Fibroblast of skin of right quadriceps (primary cell): Measurements from ENCODE around the gene TACR2.

Source experiments
- DNase-seq: peaks from one replicate; pipeline ENCODE4 v3.0.0-alpha.2; 2013

Gene TACR2

DNA sequence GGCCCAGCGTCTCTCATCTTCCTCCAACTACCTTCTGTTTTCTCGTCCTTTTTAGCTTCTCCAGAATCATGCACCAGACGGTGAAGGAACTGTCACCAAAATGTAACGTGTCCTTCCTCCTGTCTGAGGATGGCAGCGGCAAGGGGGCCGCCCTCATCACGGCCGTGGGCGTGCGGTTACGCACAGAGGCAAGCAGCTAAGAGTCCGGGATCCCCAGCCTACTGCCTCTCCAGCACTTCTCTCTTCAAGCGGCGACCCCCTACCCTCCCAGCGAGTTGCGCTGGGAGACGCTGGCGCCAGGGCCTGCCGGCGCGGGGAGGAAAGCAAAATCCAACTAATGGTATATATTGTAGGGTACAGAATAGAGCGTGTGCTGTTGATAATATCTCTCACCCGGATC is 15.8 kb downstream of the TACR2 start:
- no peak for DNase-seq

DNA sequence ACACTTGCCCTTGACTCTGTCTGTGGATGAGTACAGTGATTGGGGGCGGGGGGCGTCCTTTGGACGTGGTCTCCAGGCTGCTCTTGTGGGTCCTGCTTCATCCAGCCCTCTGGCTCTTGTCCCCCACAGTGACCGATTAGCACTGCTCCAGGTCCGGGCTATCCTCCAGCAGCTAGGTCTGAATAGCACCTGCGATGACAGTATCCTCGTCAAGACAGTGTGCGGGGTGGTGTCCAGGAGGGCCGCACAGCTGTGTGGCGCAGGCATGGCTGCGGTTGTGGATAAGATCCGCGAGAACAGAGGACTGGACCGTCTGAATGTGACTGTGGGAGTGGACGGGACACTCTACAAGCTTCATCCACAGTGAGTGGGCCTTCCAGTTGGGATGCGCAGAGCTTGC is 18.3 kb downstream of the TACR2 start:
- DNase-seq: no peak

DNA sequence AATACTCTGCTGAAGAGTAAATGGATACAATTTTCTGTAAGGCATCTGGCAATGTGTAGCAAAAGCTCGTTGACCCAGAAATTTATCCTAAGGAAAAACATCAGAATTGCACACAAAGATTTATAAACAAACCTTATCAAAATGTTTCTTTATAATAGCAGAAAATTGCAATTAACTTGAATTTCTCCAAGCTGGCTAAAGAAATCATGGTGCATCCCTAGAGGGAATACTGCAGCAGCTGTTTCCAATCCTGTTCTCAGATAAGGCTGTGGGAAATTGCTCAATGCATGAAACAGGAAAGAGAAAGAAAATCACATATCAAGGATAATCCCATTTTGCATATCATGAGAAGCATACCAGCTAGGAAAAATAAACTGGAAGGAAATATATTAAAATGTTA is 18.7 kb downstream of the TACR2 start:
- DNase-seq: peak; percentile 14

DNA sequence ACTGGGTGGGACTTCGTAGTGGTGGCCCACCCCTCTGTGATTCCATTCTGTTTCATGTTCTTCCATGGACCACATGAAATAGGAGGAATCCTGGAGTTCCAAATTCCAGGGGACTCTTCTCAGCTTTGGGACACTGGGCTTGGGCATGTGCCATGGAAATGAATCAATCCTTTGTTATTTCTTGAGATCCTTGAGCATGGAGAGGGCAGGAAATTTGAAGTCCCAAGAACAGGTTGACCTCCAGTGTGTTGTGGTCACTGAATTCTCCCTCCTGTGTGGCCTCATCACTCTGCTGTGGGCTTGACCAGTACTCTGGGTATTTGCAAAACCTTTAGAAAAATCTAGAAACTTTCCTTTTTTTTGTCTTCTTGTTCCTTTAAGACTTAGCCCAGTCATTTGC is 22.7 kb downstream of the TACR2 start:
- DNase-seq: no peak

DNA sequence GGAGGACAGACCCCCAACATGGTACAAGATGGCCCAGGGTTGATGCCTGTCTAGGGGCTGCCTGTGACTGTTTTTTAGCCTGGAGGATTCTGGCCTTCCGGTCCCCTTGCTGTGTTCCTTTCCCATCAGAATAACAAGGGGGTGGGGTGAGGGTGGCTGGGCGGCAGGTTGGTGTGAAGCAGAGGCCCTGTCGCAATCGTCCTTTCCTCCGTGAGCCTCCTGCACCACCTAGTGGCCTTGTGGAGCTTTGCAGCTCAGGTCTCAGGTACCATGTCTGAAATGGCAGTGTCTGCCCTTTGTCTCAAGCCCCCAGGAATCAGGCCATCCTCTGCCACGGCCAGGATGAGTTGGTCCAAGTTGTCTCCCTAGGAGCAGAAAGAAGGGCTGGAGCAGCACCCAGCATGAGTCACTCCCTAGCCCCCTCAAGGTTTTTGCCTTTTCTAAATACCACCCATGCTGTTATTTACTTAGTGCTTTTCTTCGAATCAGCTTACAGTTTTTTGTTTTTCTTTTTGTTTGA is 24.2 kb downstream of the TACR2 start:
- peak; percentile 75 for DNase-seq

GRCh38 chr10:69391158-69391557 is 25.6 kb downstream of the TACR2 start:
- DNase-seq: no peak

DNA sequence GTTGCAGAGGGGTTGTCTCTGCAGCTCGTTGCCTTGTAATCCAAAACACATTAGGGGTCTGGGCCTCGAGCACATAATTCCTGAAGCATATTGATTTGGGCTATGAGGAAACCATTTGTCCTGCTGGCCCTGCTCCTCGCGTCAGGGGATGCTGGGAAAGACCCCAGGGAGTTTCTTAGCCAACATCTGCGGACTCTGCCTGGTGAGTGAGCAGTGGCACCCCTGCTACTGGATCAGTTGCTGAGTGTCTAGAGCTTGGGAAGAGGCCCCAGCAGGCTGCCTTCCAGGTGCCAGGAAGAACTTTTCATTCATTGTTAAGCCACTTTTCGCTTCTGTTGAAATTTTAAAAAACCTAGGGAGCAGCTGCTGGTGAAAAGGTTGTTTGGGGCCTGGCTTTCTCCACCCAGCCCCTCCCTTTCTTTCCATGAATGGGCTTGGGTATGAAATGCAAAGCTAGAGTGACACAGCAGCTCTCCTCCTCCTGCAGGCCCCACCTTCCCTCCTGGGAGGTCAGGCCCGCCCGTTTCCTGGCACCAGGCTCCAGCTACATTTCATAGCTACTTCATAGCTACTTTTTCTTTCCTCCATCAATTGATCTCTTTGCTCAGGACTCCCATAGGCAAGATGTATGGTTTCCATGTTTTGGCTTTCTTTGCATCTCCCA is 26.8 kb downstream of the TACR2 start:
- DNase-seq: peak; percentile 49

DNA sequence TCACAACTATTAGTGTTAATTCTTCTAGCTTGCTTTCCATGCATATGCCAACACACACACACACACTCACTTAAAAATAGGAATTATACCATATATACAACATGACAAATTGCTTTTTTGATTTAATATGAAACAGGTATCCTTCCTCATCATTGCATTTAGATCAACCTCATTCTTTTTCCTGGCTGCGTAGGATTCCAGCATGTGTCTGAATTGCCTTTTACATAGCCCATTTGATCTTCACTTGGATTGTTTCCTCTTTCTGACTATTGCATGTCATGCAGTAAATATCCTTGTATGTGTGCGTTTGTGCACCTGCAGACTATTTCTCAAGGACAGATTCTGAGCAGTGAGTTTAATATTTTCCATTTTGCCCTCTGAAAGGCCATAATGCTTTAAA is 28.2 kb downstream of the TACR2 start:
- no peak for DNase-seq

DNA sequence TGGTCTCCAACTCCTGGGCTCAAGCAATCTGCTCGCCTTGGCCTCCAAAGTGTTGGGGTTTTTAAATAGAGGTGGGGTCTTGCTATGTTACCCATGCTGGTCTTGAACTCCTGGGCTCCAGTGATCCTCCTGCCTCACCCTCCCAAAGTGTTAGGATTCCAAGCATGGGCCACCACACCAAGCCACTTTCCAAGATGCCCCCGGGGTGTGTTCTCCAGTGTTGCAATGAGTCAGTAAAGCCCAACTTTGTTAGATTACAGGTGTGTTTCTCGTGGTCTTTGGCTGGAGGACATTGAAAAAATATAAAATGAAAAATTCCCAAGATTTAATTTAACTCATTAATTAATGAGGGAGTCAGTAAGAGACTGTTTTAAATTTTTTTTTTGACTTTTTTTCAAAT is 29.2 kb downstream of the TACR2 start:
- DNase-seq: no peak

- DNase-seq: no peak
Observed at GRCh38 chr10:69385454-69386350, 31.0 kb downstream of the TACR2 start.

DNA sequence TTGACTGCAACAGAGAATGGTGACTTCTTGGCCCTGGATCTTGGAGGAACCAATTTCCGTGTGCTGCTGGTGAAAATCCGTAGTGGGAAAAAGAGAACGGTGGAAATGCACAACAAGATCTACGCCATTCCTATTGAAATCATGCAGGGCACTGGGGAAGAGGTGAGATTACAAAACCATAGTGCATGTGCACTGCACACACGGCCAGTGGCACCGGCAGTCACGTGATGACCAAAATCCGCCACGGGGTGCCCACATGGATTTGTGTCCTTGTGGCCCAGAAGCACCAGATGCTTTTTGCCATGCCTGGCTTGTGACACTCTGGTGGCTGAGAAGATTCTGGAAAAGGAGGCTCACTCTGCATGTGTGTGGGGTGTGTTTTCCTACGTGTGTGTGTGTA is 32.4 kb downstream of the TACR2 start:
- no peak for DNase-seq

GRCh38 chr10:69383558-69383957 is 33.2 kb downstream of the TACR2 start:
- peak; percentile 27 for DNase-seq

DNA sequence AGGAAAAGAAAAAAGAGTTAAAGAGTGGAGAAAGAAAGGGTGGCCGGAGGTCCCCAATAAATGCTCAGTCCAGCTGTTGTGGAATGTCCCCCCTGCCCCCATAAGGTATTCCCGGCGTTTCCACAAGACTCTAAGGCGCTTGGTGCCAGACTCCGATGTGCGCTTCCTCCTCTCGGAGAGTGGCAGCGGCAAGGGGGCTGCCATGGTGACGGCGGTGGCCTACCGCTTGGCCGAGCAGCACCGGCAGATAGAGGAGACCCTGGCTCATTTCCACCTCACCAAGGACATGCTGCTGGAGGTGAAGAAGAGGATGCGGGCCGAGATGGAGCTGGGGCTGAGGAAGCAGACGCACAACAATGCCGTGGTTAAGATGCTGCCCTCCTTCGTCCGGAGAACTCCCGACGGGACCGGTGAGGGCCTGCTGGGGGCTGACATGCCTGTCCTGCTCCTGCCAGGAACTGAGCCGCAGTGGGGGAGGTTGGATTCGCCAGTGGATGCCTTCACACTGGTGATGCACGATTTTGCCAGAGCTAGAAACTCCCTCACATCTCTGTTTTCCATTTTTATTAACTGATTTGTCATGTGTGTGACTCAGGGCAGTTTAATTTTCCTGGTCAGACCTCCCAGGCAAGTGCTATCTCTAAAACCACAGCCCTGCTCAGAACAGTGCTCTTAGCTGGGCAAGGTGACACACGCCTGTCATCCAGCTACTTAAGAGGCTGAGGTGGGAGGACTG is 34.2 kb downstream of the TACR2 start:
- peak; percentile 92 for DNase-seq

DNA sequence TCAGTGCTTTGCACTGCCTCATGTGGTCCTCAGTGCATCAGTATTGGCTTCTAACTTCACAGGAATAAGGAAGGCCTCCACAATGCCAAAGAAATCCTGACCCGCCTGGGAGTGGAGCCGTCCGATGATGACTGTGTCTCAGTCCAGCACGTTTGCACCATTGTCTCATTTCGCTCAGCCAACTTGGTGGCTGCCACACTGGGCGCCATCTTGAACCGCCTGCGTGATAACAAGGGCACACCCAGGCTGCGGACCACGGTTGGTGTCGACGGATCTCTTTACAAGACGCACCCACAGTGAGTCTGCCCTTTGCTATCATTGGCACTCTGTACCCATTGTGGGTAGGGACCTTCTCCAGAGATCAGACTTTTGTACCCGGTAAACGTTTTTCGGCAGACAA is 36.9 kb downstream of the TACR2 start:
- DNase-seq: no peak

GRCh38 chr10:69377933-69378332 is 38.8 kb downstream of the TACR2 start:
- DNase-seq: no peak

GRCh38 chr10:69377191-69377590 is 39.5 kb downstream of the TACR2 start:
- DNase-seq: no peak

DNA sequence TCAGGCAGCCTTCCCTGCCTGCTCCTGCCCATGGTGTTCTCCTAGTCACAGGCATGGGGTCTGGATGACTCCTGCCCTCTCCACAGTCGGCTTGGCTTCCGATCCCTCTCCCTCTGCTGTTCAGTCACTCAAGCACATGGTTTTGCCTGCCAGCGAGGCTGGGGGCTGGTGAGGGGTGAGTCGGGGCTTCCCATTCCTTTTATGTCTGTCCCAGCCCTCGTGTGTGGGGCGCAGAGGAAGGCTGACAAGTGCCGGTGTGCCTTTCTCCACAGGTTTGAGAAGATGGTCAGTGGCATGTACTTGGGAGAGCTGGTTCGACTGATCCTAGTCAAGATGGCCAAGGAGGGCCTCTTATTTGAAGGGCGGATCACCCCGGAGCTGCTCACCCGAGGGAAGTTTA is 40.1 kb downstream of the TACR2 start:
- no peak for DNase-seq

GRCh38 chr10:69375307-69376151 is 41.2 kb downstream of the TACR2 start:
- no peak for DNase-seq

DNA sequence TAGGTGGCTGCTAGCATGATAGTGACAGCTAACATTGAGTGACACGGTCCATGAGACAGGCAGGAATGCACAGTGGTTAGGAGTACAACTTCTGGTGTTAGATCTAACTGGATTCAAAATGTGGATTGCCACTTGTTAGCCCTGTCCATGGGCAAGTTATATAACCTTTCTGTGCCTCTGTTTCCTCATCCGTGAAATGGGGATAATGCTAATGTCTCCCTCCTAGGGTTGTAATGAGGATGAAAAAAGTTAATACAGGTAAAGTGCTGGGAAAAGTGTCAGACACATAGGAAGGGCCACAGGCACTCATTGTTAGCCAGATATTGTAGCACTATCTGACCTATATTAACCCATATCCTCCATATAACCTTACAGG is 41.8 kb downstream of the TACR2 start:
- DNase-seq: no peak

- no peak for DNase-seq
Observed at GRCh38 chr10:69374242-69374641, 42.5 kb downstream of the TACR2 start.

GRCh38 chr10:69372126-69372980 is 44.4 kb downstream of the TACR2 start:
- DNase-seq: peak; percentile 67

- DNase-seq: no peak
Observed at GRCh38 chr10:69367469-69367868, 49.2 kb downstream of the TACR2 start.
